Panc1 (cell line): ENCODE measurements around the gene MEF2D.

Experiments used
- TF ChIP-seq, protein P1 (sequence below): fragments of 450-650 bp; IDR thresholded peaks from 2 replicates; pipeline ENCODE4 v1.5.1; 2017; ENCODE audit warnings: mild to moderate bottlenecking
- TF ChIP-seq, protein P2 (sequence below), 2 experiments: IDR thresholded peaks; 2 replicates each; pipeline ENCODE4 v1.6.1; 2011 to 2012; ENCODE audit warnings: low read depth in 2 of 2, control low read depth in 1 of 2, low read length in 1 of 2, mild to moderate bottlenecking in 1 of 2, moderate library complexity in 1 of 2; ENCODE audit not compliant: insufficient read depth in 1 of 2

DNA sequence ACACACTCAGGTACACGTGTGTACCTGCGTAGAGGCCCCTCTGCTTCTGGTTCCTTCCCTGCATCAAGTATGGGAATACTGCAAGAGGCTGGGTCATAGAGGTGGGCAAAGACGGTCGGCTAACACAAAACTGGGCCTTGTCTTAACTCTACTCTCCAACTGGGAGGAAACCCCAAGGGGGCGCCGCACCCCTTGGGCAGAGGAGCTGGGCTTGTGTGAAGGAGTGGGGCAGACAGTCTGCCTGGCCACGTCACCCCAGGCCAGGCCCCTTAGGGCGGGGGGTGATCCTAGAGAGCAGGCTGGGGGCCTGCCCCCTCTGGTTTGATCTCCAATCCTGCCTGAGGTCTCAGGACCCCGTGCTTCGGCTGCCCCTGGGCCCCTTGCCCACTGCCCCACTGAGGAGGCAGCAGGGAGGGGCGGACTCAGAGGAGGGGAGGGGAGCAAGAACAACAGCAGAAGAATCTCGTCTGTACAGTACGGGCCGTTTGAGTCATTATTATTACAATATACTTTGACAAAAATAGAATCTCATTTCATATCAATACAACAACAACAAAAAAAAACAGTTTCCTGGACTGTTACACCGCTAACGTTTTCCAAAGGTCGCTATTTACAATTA is 34.7 kb downstream of the MEF2D start:
- TF ChIP-seq, protein P1, sequence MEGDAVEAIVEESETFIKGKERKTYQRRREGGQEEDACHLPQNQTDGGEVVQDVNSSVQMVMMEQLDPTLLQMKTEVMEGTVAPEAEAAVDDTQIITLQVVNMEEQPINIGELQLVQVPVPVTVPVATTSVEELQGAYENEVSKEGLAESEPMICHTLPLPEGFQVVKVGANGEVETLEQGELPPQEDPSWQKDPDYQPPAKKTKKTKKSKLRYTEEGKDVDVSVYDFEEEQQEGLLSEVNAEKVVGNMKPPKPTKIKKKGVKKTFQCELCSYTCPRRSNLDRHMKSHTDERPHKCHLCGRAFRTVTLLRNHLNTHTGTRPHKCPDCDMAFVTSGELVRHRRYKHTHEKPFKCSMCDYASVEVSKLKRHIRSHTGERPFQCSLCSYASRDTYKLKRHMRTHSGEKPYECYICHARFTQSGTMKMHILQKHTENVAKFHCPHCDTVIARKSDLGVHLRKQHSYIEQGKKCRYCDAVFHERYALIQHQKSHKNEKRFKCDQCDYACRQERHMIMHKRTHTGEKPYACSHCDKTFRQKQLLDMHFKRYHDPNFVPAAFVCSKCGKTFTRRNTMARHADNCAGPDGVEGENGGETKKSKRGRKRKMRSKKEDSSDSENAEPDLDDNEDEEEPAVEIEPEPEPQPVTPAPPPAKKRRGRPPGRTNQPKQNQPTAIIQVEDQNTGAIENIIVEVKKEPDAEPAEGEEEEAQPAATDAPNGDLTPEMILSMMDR: no peak
- TF ChIP-seq, protein P2, sequence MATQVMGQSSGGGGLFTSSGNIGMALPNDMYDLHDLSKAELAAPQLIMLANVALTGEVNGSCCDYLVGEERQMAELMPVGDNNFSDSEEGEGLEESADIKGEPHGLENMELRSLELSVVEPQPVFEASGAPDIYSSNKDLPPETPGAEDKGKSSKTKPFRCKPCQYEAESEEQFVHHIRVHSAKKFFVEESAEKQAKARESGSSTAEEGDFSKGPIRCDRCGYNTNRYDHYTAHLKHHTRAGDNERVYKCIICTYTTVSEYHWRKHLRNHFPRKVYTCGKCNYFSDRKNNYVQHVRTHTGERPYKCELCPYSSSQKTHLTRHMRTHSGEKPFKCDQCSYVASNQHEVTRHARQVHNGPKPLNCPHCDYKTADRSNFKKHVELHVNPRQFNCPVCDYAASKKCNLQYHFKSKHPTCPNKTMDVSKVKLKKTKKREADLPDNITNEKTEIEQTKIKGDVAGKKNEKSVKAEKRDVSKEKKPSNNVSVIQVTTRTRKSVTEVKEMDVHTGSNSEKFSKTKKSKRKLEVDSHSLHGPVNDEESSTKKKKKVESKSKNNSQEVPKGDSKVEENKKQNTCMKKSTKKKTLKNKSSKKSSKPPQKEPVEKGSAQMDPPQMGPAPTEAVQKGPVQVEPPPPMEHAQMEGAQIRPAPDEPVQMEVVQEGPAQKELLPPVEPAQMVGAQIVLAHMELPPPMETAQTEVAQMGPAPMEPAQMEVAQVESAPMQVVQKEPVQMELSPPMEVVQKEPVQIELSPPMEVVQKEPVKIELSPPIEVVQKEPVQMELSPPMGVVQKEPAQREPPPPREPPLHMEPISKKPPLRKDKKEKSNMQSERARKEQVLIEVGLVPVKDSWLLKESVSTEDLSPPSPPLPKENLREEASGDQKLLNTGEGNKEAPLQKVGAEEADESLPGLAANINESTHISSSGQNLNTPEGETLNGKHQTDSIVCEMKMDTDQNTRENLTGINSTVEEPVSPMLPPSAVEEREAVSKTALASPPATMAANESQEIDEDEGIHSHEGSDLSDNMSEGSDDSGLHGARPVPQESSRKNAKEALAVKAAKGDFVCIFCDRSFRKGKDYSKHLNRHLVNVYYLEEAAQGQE (IDR thresholded peaks at IDR 0.05; ENCODE audit: insufficient read depth in 1 of 2, low read depth in 2 of 2, low read length in 1 of 2): no peak
